Spinal cord (tissue), 10 donors: ENCODE results near the gene AOPEP. TPM values are rescaled to one million over a fixed set of nuclear protein-coding genes. Genes with fewer than 3 reads are reported as not detected.

Experiments used
- DNase-seq, 6 donors: peaks; one replicate each; pipeline versions ENCODE4 v3.0.0 to v3.0.0-alpha.2; 2013 to 2015; ENCODE audit warnings: low spot score in 6 of 6, low read depth in 4 of 6
- H3K27ac ChIP-seq: one replicate; pipeline ENCODE4 v1.5.1; 2013; ENCODE audit warnings: low read depth, low read length, control low read depth
- H3K27me3 ChIP-seq: one replicate; pipeline ENCODE4 v1.6.1; 2013; ENCODE audit warnings: low read length; ENCODE audit not compliant: control insufficient read depth, insufficient read depth
- H3K36me3 ChIP-seq: one replicate; pipeline ENCODE4 v1.6.1; 2013; ENCODE audit warnings: low read length; ENCODE audit not compliant: control insufficient read depth, insufficient read depth
- H3K4me1 ChIP-seq: one replicate; pipeline ENCODE4 v1.6.1; 2013; ENCODE audit warnings: low read length; ENCODE audit not compliant: control insufficient read depth, insufficient read depth
- H3K4me3 ChIP-seq: one replicate; pipeline ENCODE4 v1.5.1; 2013; ENCODE audit warnings: low read depth, low read length, control low read depth
- H3K9me3 ChIP-seq: one replicate; pipeline ENCODE4 v1.6.1; 2013; ENCODE audit warnings: low read length; ENCODE audit not compliant: control insufficient read depth, insufficient read depth
- WGBS: methylation state at CpG from one replicate; pipeline ENCODE4 v1.1.5; 2013; ENCODE audit warnings: missing lambda C conversion rate; ENCODE audit not compliant: insufficient coverage; 5-methylcytosine and 5-hydroxymethylcytosine counted together
- polyA plus RNA-seq, 2 donors: library from polyadenylated mRNA; unstranded; fragments of 120-200 nt; gene quantifications; one replicate each; pipeline ENCODE4 v1.2.1, GENCODE V29; 2013; ENCODE audit not compliant: insufficient read length in 2 of 2
- total RNA-seq, 2 donors: library from RNA; depleted of rRNA in 1 of 2; stranded (reverse); fragments of 120-200 nt in 1 of 2; fragments of >200 nt in 1 of 2; gene quantifications; one replicate each; pipeline versions ENCODE4 v1.2.3 to v1.2.4, GENCODE V29; 2013 to 2014
- donor health status: healthy.

AOPEP gene
- total and polyA plus RNA-seq, 4 donors, result 42.8 to 77.4 (median 56.3) TPM

DNA sequence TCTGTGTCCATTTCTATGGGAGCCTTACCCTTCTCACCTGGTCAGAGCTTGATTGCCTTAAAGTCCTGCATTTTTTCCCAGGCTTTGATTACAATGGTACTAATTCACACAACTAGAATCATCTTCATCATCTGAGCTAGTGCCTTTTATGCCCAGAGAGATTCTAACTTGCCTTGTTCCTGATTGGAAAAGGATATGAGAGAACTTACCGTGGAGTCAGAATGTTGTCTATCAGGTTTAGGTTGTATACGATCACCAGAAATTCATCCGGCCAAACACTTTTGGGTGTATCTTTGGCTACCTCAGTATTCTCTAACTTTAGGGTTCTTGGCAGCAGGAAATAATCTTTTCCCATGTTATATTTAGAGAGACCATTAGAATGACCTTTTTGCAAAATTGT is 71.7 kb downstream of the AOPEP start:
- no peak for DNase-seq
- no peak overlapping the region for H3K27ac ChIP-seq
- peaks cover 6% of the 10 kb centered on the region for H3K36me3 ChIP-seq
- no peak overlapping the region for H3K4me3 ChIP-seq
- 100% methylated on average over 3 of the region's 3 CpGs for WGBS
- H3K9me3 ChIP-seq, result no peaks in the 10 kb centered on the region
- peaks cover 12% of the 10 kb centered on the region for H3K4me1 ChIP-seq
- no peaks in the 10 kb centered on the region for H3K27me3 ChIP-seq

DNA sequence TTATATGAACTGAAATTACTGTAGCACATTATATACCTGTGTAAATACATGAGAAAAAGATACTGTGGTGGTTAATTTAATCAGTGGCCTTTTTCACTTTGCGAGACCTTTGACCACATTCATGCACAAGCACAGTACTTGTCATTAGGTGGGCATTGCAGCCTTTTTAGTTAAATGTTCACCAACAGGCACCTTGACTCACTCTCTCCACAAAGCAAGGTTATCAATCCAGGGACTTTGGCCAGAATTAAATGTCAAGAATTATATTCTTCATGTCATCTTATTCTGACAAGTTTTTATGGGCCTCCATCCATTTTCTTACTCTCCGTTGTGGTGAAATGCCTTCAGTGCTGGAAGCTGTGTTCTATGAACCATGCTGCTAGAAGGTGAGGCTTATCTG is 72.2 kb downstream of the AOPEP start:
- no peak overlapping the region for H3K4me3 ChIP-seq
- 100% methylated on average over 1 of the region's 2 CpGs for WGBS
- peaks cover 12% of the 10 kb centered on the region for H3K4me1 ChIP-seq
- H3K27me3 ChIP-seq, result no peaks in the 10 kb centered on the region
- no peaks in the 10 kb centered on the region for H3K9me3 ChIP-seq
- no peak overlapping the region for H3K27ac ChIP-seq
- DNase-seq, result no peak
- peaks cover 5% of the 10 kb centered on the region for H3K36me3 ChIP-seq

GRCh38 chr9:94799578-94800264 is 73.2 kb downstream of the AOPEP start:
- H3K27me3 ChIP-seq, result no peaks in the 10 kb centered on the region
- no peak overlapping the region for H3K4me3 ChIP-seq
- peak overlapping the region; percentile 85 for H3K27ac ChIP-seq
- no peak for DNase-seq
- no peaks in the 10 kb centered on the region for H3K9me3 ChIP-seq
- WGBS, result 87% methylated on average over 4 of the region's 9 CpGs
- peaks cover 3% of the 10 kb centered on the region for H3K36me3 ChIP-seq
- peaks cover 12% of the 10 kb centered on the region for H3K4me1 ChIP-seq

DNA sequence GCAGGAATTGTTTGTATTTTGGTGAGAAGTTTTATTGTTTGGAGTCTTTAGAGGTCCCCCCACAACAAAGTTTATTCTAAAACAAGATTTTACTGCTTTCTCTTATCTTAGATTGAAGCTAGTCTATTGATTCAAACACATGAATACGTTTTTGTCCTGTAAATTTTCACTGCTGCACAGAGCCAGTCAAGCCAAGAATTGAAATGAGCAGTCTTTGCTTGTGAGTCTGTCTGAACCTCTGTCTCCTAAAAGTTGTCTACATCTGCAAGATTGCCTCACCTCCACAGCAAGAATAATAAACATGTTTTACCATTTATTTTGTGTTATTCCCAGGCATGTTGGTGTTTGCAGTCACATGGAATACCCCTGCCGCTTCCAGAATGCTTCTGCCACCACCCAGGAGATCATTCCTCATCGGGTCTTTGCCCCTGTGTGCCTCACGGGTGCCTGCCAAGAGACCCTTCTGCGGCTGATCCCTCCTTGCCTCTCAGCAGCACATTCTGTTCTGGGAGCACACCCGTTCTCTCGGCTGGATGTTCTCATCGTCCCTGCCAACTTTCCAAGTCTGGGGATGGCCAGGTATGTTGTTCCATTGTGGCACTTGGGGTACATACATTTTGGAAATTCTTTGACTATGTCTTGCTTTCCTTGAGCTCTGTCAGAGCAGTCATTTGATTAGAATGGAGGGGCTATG is 74.1 kb downstream of the AOPEP start:
- Histone ChIP-seq H3K27me3 (no peaks in the 10 kb centered on the region), H3K9me3 (no peaks in the 10 kb centered on the region), H3K4me1 (peaks cover 18% of the 10 kb centered on the region), H3K4me3 (no peak overlapping the region), H3K27ac (peak overlapping the region; percentile 76), H3K36me3 (peaks cover 3% of the 10 kb centered on the region)
- DNase-seq, result no peak
- WGBS, result 53% methylated on average over 7 of the region's 8 CpGs

- H3K27ac ChIP-seq, result no peak overlapping the region
- WGBS, result no CpG with 5 or more reads among the region's 1 CpG
Observed at GRCh38 chr9:94801234-94801633, 74.7 kb downstream of the AOPEP start.

DNA sequence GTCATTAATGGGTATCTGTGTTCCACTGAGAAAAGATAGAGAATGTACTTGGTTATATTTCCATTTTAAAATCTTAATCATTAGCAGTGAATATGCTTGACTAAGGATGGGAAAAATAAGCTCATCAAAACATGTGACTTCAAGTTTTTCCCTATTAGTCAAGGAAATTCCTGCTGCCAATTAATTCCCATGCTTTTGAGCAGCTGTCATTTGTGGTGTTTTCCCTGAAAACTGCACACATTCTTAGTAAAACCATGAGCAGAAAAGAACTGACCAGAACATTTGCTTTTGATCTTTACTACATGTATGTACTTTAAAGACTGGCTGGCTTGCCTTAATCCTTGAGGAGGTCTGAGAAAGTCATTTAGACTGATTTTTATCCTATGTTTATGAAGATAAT is 75.2 kb downstream of the AOPEP start:
- no peak overlapping the region for H3K27ac ChIP-seq

More at GRCh38 chr9:94801234-94801633, 74.7 kb downstream of the AOPEP start:
- Histone ChIP-seq H3K4me1 (peaks cover 18% of the 10 kb centered on the region), H3K36me3 (no peaks in the 10 kb centered on the region), H3K4me3 (no peak overlapping the region), H3K9me3 (no peaks in the 10 kb centered on the region), H3K27me3 (no peaks in the 10 kb centered on the region)
- DNase-seq, result no peak

GRCh38 chr9:94802251-94802650 is 75.8 kb downstream of the AOPEP start:
- WGBS, result no CpG with 5 or more reads among the region's 1 CpG
- Histone ChIP-seq H3K36me3 (no peaks in the 10 kb centered on the region), H3K27me3 (no peaks in the 10 kb centered on the region), H3K27ac (no peak overlapping the region), H3K9me3 (no peaks in the 10 kb centered on the region), H3K4me3 (no peak overlapping the region), H3K4me1 (peaks cover 18% of the 10 kb centered on the region)
- DNase-seq, result peak in 1 of 6 donors; percentile 15

More for the DNA sequence above, 75.2 kb downstream of the AOPEP start:
- Histone ChIP-seq H3K27me3 (no peaks in the 10 kb centered on the region), H3K9me3 (no peaks in the 10 kb centered on the region), H3K4me3 (no peak overlapping the region), H3K4me1 (peaks cover 18% of the 10 kb centered on the region), H3K36me3 (no peaks in the 10 kb centered on the region)
- no peak for DNase-seq

DNA sequence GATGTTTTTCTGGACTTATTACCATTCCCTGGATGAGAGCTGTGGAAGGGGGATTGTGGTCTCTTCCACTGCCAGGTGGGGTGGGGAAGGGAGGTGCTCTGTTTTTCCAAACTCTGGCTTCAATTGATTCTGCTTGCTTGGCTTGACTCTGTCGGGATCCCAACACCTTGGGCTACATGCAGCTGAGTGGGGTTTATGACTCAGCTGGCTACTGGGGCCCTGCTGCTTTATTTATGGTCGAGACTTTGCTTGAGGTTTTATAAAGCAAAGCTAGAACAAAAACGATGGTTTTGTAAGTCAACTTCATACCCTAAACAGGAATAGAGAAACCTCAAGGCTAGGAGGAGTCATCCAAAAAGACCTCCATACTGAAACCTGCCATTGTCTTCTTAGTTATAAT is 76.3 kb downstream of the AOPEP start:
- no CpG with 5 or more reads among the region's 3 CpGs for WGBS
- no peaks in the 10 kb centered on the region for H3K9me3 ChIP-seq
- H3K4me1 ChIP-seq, result peaks cover 18% of the 10 kb centered on the region
- H3K27ac ChIP-seq, result no peak overlapping the region
- DNase-seq, result no peak
- H3K36me3 ChIP-seq, result no peaks in the 10 kb centered on the region
- H3K4me3 ChIP-seq, result no peak overlapping the region
- no peaks in the 10 kb centered on the region for H3K27me3 ChIP-seq

GRCh38 chr9:94804316-94804715 is 77.8 kb downstream of the AOPEP start:
- Histone ChIP-seq H3K27ac (no peak overlapping the region), H3K4me3 (no peak overlapping the region), H3K27me3 (no peaks in the 10 kb centered on the region), H3K4me1 (peaks cover 17% of the 10 kb centered on the region), H3K9me3 (no peaks in the 10 kb centered on the region), H3K36me3 (no peaks in the 10 kb centered on the region)
- DNase-seq, result no peak
- WGBS, result 89% methylated on average over 3 of the region's 5 CpGs

- no peak overlapping the region for H3K27ac ChIP-seq
- no peaks in the 10 kb centered on the region for H3K9me3 ChIP-seq
- H3K27me3 ChIP-seq, result no peaks in the 10 kb centered on the region
- H3K4me1 ChIP-seq, result peaks cover 14% of the 10 kb centered on the region
- no peak overlapping the region for H3K4me3 ChIP-seq
- DNase-seq, result peak in 1 of 6 donors; percentile 25
- WGBS, result 46% methylated on average over 4 of the region's 8 CpGs
- H3K36me3 ChIP-seq, result peaks cover 2% of the 10 kb centered on the region
Observed at GRCh38 chr9:94805051-94805489, 78.6 kb downstream of the AOPEP start.
